Skeletal muscle tissue (tissue), 4 donors: ENCODE data around the gene PALLD. TPM values are rescaled to one million over a fixed set of nuclear protein-coding genes. Genes with fewer than 3 reads are reported as not detected.

ENCODE experiments used
- H3K27ac ChIP-seq: one replicate; pipeline ENCODE4 v1.7.0; 2013; ENCODE audit warnings: mild to moderate bottlenecking, low read depth, low read length, inconsistent platforms
- H3K27me3 ChIP-seq, 3 donors: one replicate each; pipeline ENCODE4 v1.7.0; 2013; ENCODE audit warnings: low read length in 3 of 3; ENCODE audit not compliant: control insufficient read depth in 3 of 3, insufficient read depth in 3 of 3
- H3K36me3 ChIP-seq, 3 donors: one replicate each; pipeline ENCODE4 v1.7.0; 2013; ENCODE audit warnings: low read length in 3 of 3; ENCODE audit not compliant: control insufficient read depth in 3 of 3, insufficient read depth in 3 of 3
- H3K4me1 ChIP-seq, 3 donors: one replicate each; pipeline ENCODE4 v1.7.0; 2013; ENCODE audit warnings: low read length in 3 of 3, mild to moderate bottlenecking in 3 of 3; ENCODE audit not compliant: control insufficient read depth in 3 of 3, insufficient read depth in 3 of 3
- H3K4me3 ChIP-seq, 3 donors: one replicate each; pipeline ENCODE4 v1.7.0; 2013; ENCODE audit warnings: low read length in 3 of 3
- H3K9ac ChIP-seq, 3 donors: one replicate each; pipeline ENCODE4 v1.7.0; 2013; ENCODE audit warnings: low read length in 3 of 3, mild to moderate bottlenecking in 3 of 3, moderate library complexity in 2 of 3, low read depth in 1 of 3
- H3K9me3 ChIP-seq, 3 donors: one replicate each; pipeline ENCODE4 v1.7.0; 2013; ENCODE audit warnings: low read length in 3 of 3; ENCODE audit not compliant: control insufficient read depth in 3 of 3
- total RNA-seq: library from RNA; depleted of rRNA; stranded (reverse); fragments of >200 nt; gene quantifications from one replicate; pipeline ENCODE4 v1.2.3, GENCODE V29; 2014
- donor health status: Osteomylitis.

The PALLD gene
- total RNA-seq, 1 donor from 2014 or later = 140 TPM

- no peak overlapping the region for H3K27ac ChIP-seq
- peaks cover 9 to 18% (median 15%) of the 10 kb centered on the region in 3 donors for H3K4me1 ChIP-seq
- no peak overlapping the region for H3K9ac ChIP-seq
- no peak overlapping the region for H3K4me3 ChIP-seq
- H3K9me3 ChIP-seq = no peaks in the 10 kb centered on the region
- no peaks in the 10 kb centered on the region for H3K36me3 ChIP-seq
- H3K27me3 ChIP-seq = no peaks in the 10 kb centered on the region
Observed at GRCh38 chr4:168647646-168648375, 151.0 kb downstream of the PALLD start.

GRCh38 chr4:168648494-168648893 is 151.6 kb downstream of the PALLD start:
- Histone ChIP-seq H3K27ac (no peak overlapping the region), H3K4me1 (peaks cover 2 to 12% (median 8%) of the 10 kb centered on the region in 3 donors), H3K9ac (no peak overlapping the region), H3K36me3 (no peaks in the 10 kb centered on the region), H3K27me3 (no peaks in the 10 kb centered on the region), H3K9me3 (no peaks in the 10 kb centered on the region), H3K4me3 (no peak overlapping the region)

GRCh38 chr4:168648929-168649328 is 152.1 kb downstream of the PALLD start:
- no peak overlapping the region for H3K9ac ChIP-seq
- no peaks in the 10 kb centered on the region for H3K27me3 ChIP-seq
- H3K9me3 ChIP-seq = no peaks in the 10 kb centered on the region
- no peaks in the 10 kb centered on the region for H3K36me3 ChIP-seq
- no peak overlapping the region for H3K27ac ChIP-seq
- H3K4me3 ChIP-seq = no peak overlapping the region
- peaks cover 0 to 9% (median 8%) of the 10 kb centered on the region in 3 donors for H3K4me1 ChIP-seq

- peaks cover under 1 to 11% (median 8%) of the 10 kb centered on the region in 3 donors for H3K4me1 ChIP-seq
Observed at GRCh38 chr4:168651374-168651773, 154.5 kb downstream of the PALLD start.

GRCh38 chr4:168651864-168652263 is 155.0 kb downstream of the PALLD start:
- no peaks in the 10 kb centered on the region for H3K36me3 ChIP-seq
- no peak overlapping the region for H3K9ac ChIP-seq
- H3K4me1 ChIP-seq = peaks cover 2 to 10% (median 8%) of the 10 kb centered on the region in 3 donors
- no peak overlapping the region for H3K27ac ChIP-seq
- no peaks in the 10 kb centered on the region for H3K27me3 ChIP-seq
- H3K4me3 ChIP-seq = no peak overlapping the region
- no peaks in the 10 kb centered on the region for H3K9me3 ChIP-seq

More at GRCh38 chr4:168651374-168651773, 154.5 kb downstream of the PALLD start:
- Histone ChIP-seq H3K27me3 (no peaks in the 10 kb centered on the region), H3K9ac (no peak overlapping the region), H3K27ac (no peak overlapping the region), H3K36me3 (no peaks in the 10 kb centered on the region), H3K4me3 (no peak overlapping the region), H3K9me3 (no peaks in the 10 kb centered on the region)

GRCh38 chr4:168652755-168653154 is 155.9 kb downstream of the PALLD start:
- H3K36me3 ChIP-seq = no peaks in the 10 kb centered on the region
- H3K4me1 ChIP-seq = peaks cover 2 to 10% (median 8%) of the 10 kb centered on the region in 3 donors
- H3K4me3 ChIP-seq = no peak overlapping the region
- H3K9ac ChIP-seq = no peak overlapping the region
- no peaks in the 10 kb centered on the region for H3K27me3 ChIP-seq
- no peak overlapping the region for H3K27ac ChIP-seq
- H3K9me3 ChIP-seq = no peaks in the 10 kb centered on the region

GRCh38 chr4:168654104-168654847 is 157.4 kb downstream of the PALLD start:
- Histone ChIP-seq H3K4me1 (peaks cover 2 to 10% (median 8%) of the 10 kb centered on the region in 3 donors), H3K36me3 (no peaks in the 10 kb centered on the region), H3K27me3 (no peaks in the 10 kb centered on the region), H3K9ac (no peak overlapping the region), H3K9me3 (no peaks in the 10 kb centered on the region), H3K27ac (no peak overlapping the region), H3K4me3 (no peak overlapping the region)

GRCh38 chr4:168654848-168655174 is 158.0 kb downstream of the PALLD start:
- Histone ChIP-seq H3K27me3 (no peaks in the 10 kb centered on the region), H3K9ac (no peak overlapping the region), H3K36me3 (no peaks in the 10 kb centered on the region), H3K9me3 (no peaks in the 10 kb centered on the region), H3K4me3 (no peak overlapping the region), H3K27ac (no peak overlapping the region), H3K4me1 (peaks cover 2 to 10% (median 8%) of the 10 kb centered on the region in 3 donors)

- peaks cover 2 to 12% (median 8%) of the 10 kb centered on the region in 3 donors for H3K4me1 ChIP-seq
- no peak overlapping the region for H3K4me3 ChIP-seq
- no peaks in the 10 kb centered on the region for H3K36me3 ChIP-seq
- H3K9me3 ChIP-seq = no peaks in the 10 kb centered on the region
- H3K27me3 ChIP-seq = no peaks in the 10 kb centered on the region
- H3K27ac ChIP-seq = no peak overlapping the region
- H3K9ac ChIP-seq = no peak overlapping the region
Observed at GRCh38 chr4:168655182-168655581, 158.3 kb downstream of the PALLD start.

- H3K9me3 ChIP-seq = no peaks in the 10 kb centered on the region
- no peak overlapping the region for H3K27ac ChIP-seq
- H3K36me3 ChIP-seq = no peaks in the 10 kb centered on the region
- H3K27me3 ChIP-seq = no peaks in the 10 kb centered on the region
- no peak overlapping the region for H3K9ac ChIP-seq
- H3K4me1 ChIP-seq = peaks cover 2 to 14% (median 8%) of the 10 kb centered on the region in 3 donors
- H3K4me3 ChIP-seq = no peak overlapping the region
Observed at GRCh38 chr4:168656055-168656660, 159.3 kb downstream of the PALLD start.
